Uterus (tissue), 2 donors: ENCODE measurements around the gene TXLNG.

Experiments used
- CTCF ChIP-seq, 4 experiments: fragments of 200-600 bp in 2 of 4; fragments of 450-650 bp in 2 of 4; sonication (generic) in 2 of 4; IDR thresholded peaks; one replicate each; pipeline ENCODE4 v1.5.1; 2016 to 2019; ENCODE audit warnings: antibody characterized with exemption in 4 of 4, mild to moderate bottlenecking in 2 of 4, moderate library complexity in 1 of 4
- POLR2A ChIP-seq, 2 donors: fragments of 450-650 bp; IDR thresholded peaks; one replicate each; pipeline ENCODE4 v1.6.1; 2016; ENCODE audit warnings: antibody characterized with exemption in 2 of 2, mild to moderate bottlenecking in 1 of 2, moderate library complexity in 1 of 2

- TF ChIP-seq CTCF (IDR thresholded peaks at IDR 0.05) (no peak), POLR2A (IDR thresholded peaks at IDR 0.05) (no peak)
Observed at GRCh38 chrX:16807976-16808542, 21.8 kb downstream of the TXLNG start.
